OCI-LY1 (cell line): ENCODE data around the gene HIRIP3.

Experiments used
- H2AFZ ChIP-seq: fragments of 200-600 bp; sonication (generic), shearing (Covaris generic); 2 replicates; pipeline ENCODE4 v1.6.0; 2014; ENCODE audit warnings: antibody characterized with exemption, mild to moderate bottlenecking, low read length
- H3F3A ChIP-seq: fragments of 200-600 bp; sonication (generic), shearing (Covaris generic); 2 replicates; pipeline ENCODE4 v1.6.0; 2014; ENCODE audit warnings: mild to moderate bottlenecking, antibody characterized with exemption, low read length, moderate library complexity; ENCODE audit not compliant: insufficient read depth
- H3K27ac ChIP-seq: fragments of 200-600 bp; sonication (generic); 2 replicates; pipeline ENCODE4 v1.5.1; 2014; ENCODE audit warnings: low read length, mixed run types, mild to moderate bottlenecking, low read depth; ENCODE audit not compliant: poor library complexity, severe bottlenecking
- H3K27me3 ChIP-seq: fragments of 200-600 bp; sonication (generic); 2 replicates; pipeline ENCODE4 v1.6.0; 2014; ENCODE audit warnings: antibody characterized with exemption, mild to moderate bottlenecking, low read length, moderate library complexity; ENCODE audit not compliant: insufficient read depth
- H3K36me3 ChIP-seq: fragments of 200-600 bp; sonication (generic); 2 replicates; pipeline ENCODE4 v1.6.1; 2014; ENCODE audit warnings: mild to moderate bottlenecking, antibody characterized with exemption, low read length, moderate library complexity, mixed read lengths; ENCODE audit not compliant: insufficient read depth
- H3K4me1 ChIP-seq: fragments of 200-600 bp; sonication (generic); 2 replicates; pipeline ENCODE4 v1.5.1; 2014; ENCODE audit warnings: mild to moderate bottlenecking, low read length, moderate library complexity; ENCODE audit not compliant: insufficient read depth, severe bottlenecking
- H3K4me2 ChIP-seq: fragments of 200-600 bp; sonication (generic), shearing (Covaris generic); 2 replicates; pipeline ENCODE4 v1.6.1; 2014; ENCODE audit warnings: low read length
- H3K4me3 ChIP-seq: fragments of 200-600 bp; sonication (generic); 2 replicates; pipeline ENCODE4 v1.5.1; 2014; ENCODE audit warnings: low read length, low read depth, mild to moderate bottlenecking, mixed read lengths; ENCODE audit not compliant: poor library complexity, severe bottlenecking
- H3K79me2 ChIP-seq: fragments of 200-600 bp; shearing (Covaris generic); 2 replicates; pipeline ENCODE4 v1.6.1; 2016; ENCODE audit warnings: mixed run types, low read length, mixed read lengths; ENCODE audit not compliant: insufficient read depth
- H3K9ac ChIP-seq: fragments of 200-600 bp; sonication (generic), shearing (Covaris generic); 2 replicates; pipeline ENCODE4 v1.6.1; 2014; ENCODE audit warnings: mild to moderate bottlenecking, low read length, mixed read lengths
- H3K9me2 ChIP-seq: fragments of 200-600 bp; sonication (generic), shearing (Covaris generic); 2 replicates; pipeline ENCODE4 v1.6.1; 2014; ENCODE audit warnings: low read depth, mild to moderate bottlenecking, low read length, mixed read lengths
- H3K9me3 ChIP-seq: fragments of 200-600 bp; shearing (Covaris generic); 2 replicates; pipeline ENCODE4 v1.6.1; 2014; ENCODE audit warnings: low read length, mixed read lengths
- H4K20me1 ChIP-seq: fragments of 200-600 bp; sonication (generic), shearing (Covaris generic); 2 replicates; pipeline ENCODE4 v1.6.0; 2016; ENCODE audit warnings: mild to moderate bottlenecking, low read length; ENCODE audit not compliant: insufficient read depth
- CTCF ChIP-seq: fragments of 200-600 bp; sonication (generic), shearing (Covaris generic); IDR thresholded peaks from 2 replicates; pipeline ENCODE4 v1.5.1; 2017; ENCODE audit warnings: mild to moderate bottlenecking, antibody characterized with exemption, low read length, moderate library complexity, mixed read lengths
- EZH2 ChIP-seq: fragments of 200-600 bp; sonication (generic), shearing (Covaris generic); IDR thresholded peaks from 2 replicates; pipeline ENCODE4 v1.8.0; 2017; ENCODE audit warnings: borderline replicate concordance, mixed run types, mild to moderate bottlenecking, antibody characterized with exemption, low read length, moderate library complexity, mixed read lengths

Gene HIRIP3

GRCh38 chr16:29950806-29951461 is 44.5 kb downstream of the HIRIP3 start:
- H3K4me3 ChIP-seq, result no peak overlapping the region
- no peaks in the 10 kb centered on the region; the same call in 1 of the 2 replicates for H3K36me3 ChIP-seq
- peaks cover 6% of the 10 kb centered on the region for H3K4me1 ChIP-seq
- TF ChIP-seq CTCF, result no peak
- no peak for TF ChIP-seq EZH2
- H3K79me2 ChIP-seq, result no peaks in the 10 kb centered on the region
- H4K20me1 ChIP-seq, result no peaks in the 10 kb centered on the region
- no peaks in the 10 kb centered on the region for H3F3A ChIP-seq
- H3K9me2 ChIP-seq, result no peaks in the 10 kb centered on the region
- no peak overlapping the region for H3K9ac ChIP-seq
- H2AFZ ChIP-seq, result no peak overlapping the region
- peaks cover 2% of the 10 kb centered on the region; the same call in 1 of the 2 replicates for H3K27me3 ChIP-seq
- H3K27ac ChIP-seq, result no peak overlapping the region
- 0 out of 2 replicates have a peak, but pooled peaks cover 3% of the 10 kb centered on the region for H3K9me3 ChIP-seq
- no peak overlapping the region for H3K4me2 ChIP-seq

GRCh38 chr16:29947897-29948296 is 47.5 kb downstream of the HIRIP3 start:
- TF ChIP-seq CTCF (no peak), EZH2 (no peak)
- no peak overlapping the region for H3K27ac ChIP-seq
- H3K27me3 ChIP-seq, result peaks cover 2% of the 10 kb centered on the region; the same call in 1 of the 2 replicates
- no peak overlapping the region for H3K4me2 ChIP-seq
- H3F3A ChIP-seq, result no peaks in the 10 kb centered on the region
- no peak overlapping the region for H2AFZ ChIP-seq
- peaks cover 9% of the 10 kb centered on the region for H3K4me1 ChIP-seq
- no peaks in the 10 kb centered on the region; the same call in 1 of the 2 replicates for H3K36me3 ChIP-seq
- H4K20me1 ChIP-seq, result no peaks in the 10 kb centered on the region
- H3K4me3 ChIP-seq, result no peak overlapping the region
- 0 out of 2 replicates have a peak, but pooled peaks cover 3% of the 10 kb centered on the region for H3K9me3 ChIP-seq
- H3K9ac ChIP-seq, result no peak overlapping the region
- H3K79me2 ChIP-seq, result no peaks in the 10 kb centered on the region
- no peaks in the 10 kb centered on the region for H3K9me2 ChIP-seq

GRCh38 chr16:29943846-29944799 is 51.3 kb downstream of the HIRIP3 start:
- H3K9ac ChIP-seq, result no peak overlapping the region
- no peak overlapping the region for H2AFZ ChIP-seq

More at GRCh38 chr16:29943846-29944799, 51.3 kb downstream of the HIRIP3 start:
- Histone ChIP-seq H3K79me2 (no peaks in the 10 kb centered on the region), H3K4me3 (no peak overlapping the region), H3K4me1 (peaks cover 9% of the 10 kb centered on the region), H3F3A (no peaks in the 10 kb centered on the region), H3K4me2 (peak overlapping the region; percentile 24; the same call in 1 of the 2 replicates), H3K27me3 (peaks cover 7% of the 10 kb centered on the region; the same call in 1 of the 2 replicates), H4K20me1 (no peaks in the 10 kb centered on the region), H3K36me3 (no peaks in the 10 kb centered on the region; the same call in 1 of the 2 replicates), H3K9me3 (no peaks in the 10 kb centered on the region), H3K9me2 (no peaks in the 10 kb centered on the region), H3K27ac (no peak overlapping the region)
- TF ChIP-seq CTCF (peak; percentile 15; the same call in 1 of the 2 replicates), EZH2 (no peak)
